C4-2B (cell line): ENCODE results near the gene UGT1A6.

Source experiments
- ZFX ChIP-seq: fragments of 450-650 bp; IDR thresholded peaks from 2 replicates; pipeline ENCODE4 v1.6.1; 2017
- TF ChIP-seq, protein P1 (sequence below): fragments of 450-650 bp; conservative IDR thresholded peaks from 2 replicates; pipeline ENCODE4 v1.5.1; 2017; ENCODE audit warnings: mild to moderate bottlenecking

DNA sequence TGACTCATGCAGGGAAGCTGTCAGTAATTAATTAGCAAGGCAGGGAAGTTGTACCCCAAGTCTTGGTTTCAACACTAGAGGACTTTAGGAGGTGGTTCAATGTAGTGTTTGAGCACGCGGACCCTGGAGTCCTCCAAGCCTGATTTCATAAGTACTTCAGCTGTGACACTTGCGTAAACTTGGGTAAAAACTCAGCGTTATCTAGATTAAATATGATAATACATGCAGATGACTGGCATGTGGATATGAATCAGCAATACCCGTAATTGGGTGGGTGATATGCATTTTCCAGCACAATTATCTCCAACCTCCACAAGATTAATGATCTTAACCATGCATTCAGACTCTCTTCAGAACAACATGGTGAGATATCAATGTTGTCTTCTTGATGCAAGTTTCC, 5.8 kb upstream of the UGT1A6 start:
- TF ChIP-seq, protein P1, sequence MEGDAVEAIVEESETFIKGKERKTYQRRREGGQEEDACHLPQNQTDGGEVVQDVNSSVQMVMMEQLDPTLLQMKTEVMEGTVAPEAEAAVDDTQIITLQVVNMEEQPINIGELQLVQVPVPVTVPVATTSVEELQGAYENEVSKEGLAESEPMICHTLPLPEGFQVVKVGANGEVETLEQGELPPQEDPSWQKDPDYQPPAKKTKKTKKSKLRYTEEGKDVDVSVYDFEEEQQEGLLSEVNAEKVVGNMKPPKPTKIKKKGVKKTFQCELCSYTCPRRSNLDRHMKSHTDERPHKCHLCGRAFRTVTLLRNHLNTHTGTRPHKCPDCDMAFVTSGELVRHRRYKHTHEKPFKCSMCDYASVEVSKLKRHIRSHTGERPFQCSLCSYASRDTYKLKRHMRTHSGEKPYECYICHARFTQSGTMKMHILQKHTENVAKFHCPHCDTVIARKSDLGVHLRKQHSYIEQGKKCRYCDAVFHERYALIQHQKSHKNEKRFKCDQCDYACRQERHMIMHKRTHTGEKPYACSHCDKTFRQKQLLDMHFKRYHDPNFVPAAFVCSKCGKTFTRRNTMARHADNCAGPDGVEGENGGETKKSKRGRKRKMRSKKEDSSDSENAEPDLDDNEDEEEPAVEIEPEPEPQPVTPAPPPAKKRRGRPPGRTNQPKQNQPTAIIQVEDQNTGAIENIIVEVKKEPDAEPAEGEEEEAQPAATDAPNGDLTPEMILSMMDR, result no peak
- TF ChIP-seq ZFX, result no peak
